G401 (cell line): ENCODE results near the gene CFAP58. TPM values are rescaled to one million over a fixed set of nuclear protein-coding genes. Genes with fewer than 3 reads are reported as not detected.

Experiments
- DNase-seq: peaks from one replicate; pipeline ENCODE4 v3.0.0-alpha.2; 2015; ENCODE audit warnings: low spot score
- in situ Hi-C: cut with HindIII; loops from 2 replicates; pipeline ENCODE4 v1.10.0; 2016; ENCODE audit warnings: low sequenced_read_pairs, mixed read lengths
- total RNA-seq: library from RNA; depleted of rRNA; stranded (reverse); fragments of >200 nt; shearing (Covaris generic); gene quantifications from 2 replicates; pipeline ENCODE4 v1.2.3, GENCODE V29; 2014

The CFAP58 gene
- total RNA-seq, 1 experiment from 2014 or later, result 0.37 TPM

DNA sequence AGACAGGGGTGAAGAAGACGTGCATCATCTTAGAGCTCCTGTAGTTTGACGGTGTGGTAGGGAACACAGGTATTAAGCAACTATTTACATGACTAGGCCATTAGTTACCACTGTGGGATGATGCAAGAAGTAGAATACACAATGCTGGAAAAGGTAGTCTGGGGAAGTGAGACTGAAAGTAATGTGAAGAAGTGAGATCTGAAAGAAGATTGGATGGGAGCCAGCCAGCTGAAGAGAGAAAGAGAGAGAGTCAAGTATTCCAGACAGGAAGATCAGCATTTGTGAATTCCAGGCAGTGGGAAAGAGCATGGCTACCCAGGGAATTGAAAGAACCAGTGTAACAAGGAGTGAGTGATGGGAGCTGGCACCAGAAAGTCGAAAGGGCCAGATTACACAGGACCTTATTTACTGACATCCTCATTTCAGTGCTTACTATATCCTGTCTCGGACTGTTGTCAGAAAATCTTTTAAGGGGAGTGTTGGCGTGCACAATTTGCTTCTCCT, 4.0 kb upstream of the CFAP58 start:
- DNase-seq, result no peak

DNA sequence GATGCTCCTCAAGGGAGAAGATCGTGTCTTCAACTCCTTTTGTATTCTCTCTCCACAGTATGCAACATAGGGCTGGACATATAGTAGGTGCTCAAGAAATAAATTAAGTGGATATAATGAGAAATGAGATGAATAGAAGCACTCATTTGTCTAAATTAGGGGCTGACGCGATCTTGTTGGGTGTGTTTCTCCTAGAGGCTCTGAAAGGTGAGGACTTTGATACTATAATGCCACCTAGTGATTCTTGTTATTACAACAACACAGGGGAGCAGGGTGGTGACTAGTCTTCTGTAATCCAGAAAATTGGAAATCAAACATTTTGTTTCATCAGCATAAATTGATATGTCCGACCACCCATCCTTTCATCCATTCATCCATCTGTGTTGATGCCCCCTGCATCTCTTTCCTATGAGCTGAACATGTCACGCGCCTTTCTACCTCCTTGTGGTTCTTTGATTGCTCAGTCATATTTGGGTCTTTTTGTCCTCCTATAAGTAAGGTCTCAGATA, 3.5 kb upstream of the CFAP58 start:
- in situ Hi-C loops, result no loop called here
- peak; percentile 59 for DNase-seq

More for the DNA sequence above, 4.0 kb upstream of the CFAP58 start:
- in situ Hi-C loops, result no loop called here

DNA sequence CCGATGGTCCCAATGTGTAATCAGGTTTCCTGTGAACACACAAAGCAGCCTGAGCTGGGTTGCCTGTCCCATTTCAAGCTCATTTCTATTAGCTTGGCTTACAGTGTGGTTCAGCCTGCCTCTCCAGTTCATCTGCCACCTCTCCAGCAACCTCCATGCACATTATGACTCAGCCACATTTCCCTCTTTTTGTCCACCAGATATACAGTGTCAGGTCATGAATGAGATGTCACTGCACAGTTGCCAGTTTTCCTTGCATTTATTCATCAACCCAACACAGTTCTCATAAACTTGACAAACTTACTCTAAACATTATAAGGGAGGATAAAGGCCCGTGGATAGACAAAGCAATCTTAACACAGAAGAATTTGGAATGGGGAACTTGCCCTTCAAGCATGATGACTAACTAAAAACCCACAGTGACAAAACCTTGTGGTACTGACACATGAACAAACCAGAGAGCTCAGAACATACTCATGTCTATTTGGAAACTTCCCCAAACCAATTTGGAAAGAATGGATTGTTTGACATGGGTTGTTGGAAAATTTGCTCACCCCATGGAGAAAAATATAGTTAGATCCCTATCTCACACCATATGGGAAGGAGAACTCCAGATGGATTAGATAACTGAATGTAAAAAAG, 2.5 kb upstream of the CFAP58 start:
- in situ Hi-C loops, result no loop called here
- DNase-seq, result no peak

DNA sequence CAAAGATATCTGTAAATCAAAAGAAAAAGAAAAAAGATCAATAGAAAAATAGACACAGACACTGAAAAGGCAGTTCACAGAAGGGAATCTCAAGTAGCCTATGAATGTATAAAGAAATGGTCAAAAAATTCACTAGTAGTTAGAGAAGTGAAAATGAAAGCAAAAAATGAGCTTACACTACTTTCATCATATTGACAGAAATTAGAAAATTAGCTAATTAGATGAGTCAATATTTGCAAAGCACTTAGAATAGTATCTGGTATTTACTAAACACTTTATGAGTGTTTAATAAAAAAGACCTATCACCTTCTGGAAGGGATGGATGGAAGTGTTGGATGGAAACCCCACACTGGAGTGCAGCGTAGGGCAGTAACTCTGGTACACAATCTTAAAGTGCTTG, 1.7 kb upstream of the CFAP58 start:
- in situ Hi-C loops, result no loop called here

DNA sequence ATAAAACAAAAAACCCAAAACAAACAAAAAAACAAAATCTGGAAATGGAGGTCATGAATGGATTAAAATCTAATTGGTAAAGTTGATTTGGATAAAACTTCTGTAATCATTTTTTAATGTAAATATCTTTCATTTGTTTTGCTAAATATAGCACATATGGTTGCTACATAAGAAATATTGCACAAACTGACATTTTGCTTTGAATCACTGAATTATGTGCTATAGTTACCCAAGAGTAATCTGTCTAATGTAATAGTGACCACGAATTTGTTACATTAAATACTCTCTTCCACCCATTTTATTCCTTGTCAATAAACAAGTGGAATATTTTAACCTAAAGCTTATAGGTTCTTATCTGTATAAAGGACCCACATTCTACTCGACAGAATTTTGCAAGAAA, 6.2 kb downstream of the CFAP58 start:
- in situ Hi-C loops, result no loop called here

More for the DNA sequence above, 1.7 kb upstream of the CFAP58 start:
- no peak for DNase-seq

DNA sequence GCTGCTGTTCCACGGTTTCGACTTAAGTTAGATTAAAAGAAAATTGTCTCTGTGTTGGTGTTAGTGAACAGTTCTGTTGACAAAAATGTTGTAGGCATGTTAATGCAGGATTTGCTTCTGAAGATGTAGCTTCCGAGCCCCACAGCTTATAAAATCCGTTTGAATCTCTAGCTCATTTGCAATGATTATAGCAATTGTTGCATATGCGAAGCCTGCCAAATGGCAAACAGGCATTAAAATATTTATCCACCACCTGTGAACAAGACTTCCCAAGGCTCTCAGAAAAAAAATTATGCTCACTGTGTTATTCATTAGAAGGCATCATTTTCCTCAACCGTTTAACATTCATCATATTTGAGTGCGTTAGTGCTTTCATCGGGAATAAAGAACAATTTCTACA, 14.3 kb downstream of the CFAP58 start:
- in situ Hi-C loops, result no loop called here
- DNase-seq, result no peak

More for the DNA sequence above, 6.2 kb downstream of the CFAP58 start:
- no peak for DNase-seq

DNA sequence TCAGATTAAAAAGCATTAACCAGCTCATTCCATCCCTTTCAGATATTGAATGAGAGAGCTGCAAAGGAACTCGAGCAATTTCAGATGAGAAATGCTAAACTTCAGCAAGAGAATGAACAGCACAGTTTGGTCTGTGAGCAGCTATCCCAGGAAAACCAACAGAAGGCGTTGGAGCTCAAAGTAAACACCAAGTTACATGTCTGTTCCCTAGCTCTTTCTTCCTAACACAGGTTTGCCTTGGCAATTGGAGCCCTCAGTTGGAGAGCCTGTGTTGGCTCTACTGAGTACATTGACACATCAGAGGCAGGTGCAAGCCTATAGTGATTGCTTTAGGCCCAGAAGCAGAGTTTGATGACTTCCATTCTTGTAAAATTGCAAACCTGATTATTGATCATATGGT, 14.7 kb downstream of the CFAP58 start:
- in situ Hi-C loops, result no loop called here
- DNase-seq, result no peak

DNA sequence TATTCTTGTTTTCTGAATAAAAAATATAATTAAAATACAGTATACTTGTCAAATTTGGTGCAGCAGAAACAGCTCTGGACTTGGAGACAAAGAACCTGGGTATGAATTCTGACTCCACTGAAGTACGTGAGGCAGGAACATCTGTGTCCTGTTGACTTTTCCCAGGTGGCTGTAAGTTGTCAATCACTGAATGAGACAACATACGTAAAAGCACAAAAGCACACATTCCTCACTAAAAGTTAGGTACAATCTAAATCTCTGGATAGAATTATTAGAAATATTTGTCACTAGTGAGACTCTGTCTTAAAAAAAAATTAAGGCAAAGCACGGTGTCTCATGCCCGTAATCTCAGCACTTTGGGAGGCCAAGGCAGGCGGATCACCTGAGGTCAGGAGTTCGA, 18.1 kb downstream of the CFAP58 start:
- in situ Hi-C loops, result no loop called here
- no peak for DNase-seq

DNA sequence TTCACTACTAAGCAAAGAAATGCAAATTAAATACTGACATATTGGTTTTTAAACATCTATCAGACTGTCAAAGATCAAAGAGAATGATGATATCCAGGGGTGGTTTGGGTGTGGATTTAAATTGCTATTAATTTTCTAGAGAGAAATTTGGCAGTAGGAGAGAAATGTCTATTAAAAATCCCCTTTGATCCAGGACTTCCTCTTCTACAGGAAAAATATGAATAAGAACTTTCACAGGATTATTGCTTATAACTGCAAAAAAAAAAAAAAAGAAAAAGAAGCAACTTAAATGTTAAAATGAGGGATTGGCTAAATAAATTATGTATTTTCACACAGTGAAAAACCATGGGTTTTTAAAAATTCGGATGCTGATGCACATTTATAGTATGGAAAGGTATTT, 21.0 kb downstream of the CFAP58 start:
- in situ Hi-C loops, result no loop called here
- no peak for DNase-seq

DNA sequence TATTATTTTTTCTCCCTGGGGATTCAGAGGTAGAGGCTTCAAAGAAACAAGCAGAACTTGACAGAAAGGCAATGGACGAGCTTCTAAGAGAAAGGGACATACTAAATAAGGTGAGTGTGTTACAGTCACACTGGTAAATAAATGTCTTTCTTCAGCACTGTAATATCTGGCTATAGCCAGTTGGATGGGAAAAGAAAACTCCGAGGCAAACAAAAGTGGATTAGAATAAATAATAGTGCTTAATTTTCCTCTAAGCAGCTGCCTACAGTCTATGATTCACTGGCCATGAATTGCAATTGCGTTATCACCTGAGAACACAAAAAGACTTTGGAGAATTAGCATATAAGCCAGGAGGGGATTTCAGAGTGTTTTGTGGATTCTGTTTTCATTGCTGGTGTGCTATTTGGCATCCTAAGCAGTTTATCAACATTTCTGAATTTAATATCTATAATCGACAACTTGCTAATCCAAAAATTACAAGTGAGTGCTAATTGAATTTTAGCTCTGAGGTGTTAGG, 23.2 kb downstream of the CFAP58 start:
- in situ Hi-C loops, result no loop called here
- no peak for DNase-seq

DNA sequence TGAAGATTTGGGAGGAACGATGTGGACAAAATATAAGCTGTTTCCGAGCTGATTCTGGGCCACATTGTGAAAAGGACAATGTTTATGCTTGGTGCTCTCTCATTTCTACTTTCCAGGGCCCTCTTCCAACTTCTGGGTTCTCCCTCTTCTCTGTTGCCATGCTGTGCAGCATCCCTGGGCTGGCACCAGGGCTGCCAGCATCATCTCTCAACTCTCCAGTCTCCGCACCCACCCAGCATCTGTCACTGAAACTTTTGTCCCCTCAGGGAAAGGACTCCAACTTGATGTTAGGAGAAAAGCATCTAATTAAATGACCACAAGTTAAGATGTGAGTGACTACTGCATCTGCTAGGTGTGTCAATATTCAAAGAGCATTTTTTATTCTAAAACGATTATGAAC, 26.7 kb downstream of the CFAP58 start:
- in situ Hi-C loops, result no loop called here
- DNase-seq, result no peak

DNA sequence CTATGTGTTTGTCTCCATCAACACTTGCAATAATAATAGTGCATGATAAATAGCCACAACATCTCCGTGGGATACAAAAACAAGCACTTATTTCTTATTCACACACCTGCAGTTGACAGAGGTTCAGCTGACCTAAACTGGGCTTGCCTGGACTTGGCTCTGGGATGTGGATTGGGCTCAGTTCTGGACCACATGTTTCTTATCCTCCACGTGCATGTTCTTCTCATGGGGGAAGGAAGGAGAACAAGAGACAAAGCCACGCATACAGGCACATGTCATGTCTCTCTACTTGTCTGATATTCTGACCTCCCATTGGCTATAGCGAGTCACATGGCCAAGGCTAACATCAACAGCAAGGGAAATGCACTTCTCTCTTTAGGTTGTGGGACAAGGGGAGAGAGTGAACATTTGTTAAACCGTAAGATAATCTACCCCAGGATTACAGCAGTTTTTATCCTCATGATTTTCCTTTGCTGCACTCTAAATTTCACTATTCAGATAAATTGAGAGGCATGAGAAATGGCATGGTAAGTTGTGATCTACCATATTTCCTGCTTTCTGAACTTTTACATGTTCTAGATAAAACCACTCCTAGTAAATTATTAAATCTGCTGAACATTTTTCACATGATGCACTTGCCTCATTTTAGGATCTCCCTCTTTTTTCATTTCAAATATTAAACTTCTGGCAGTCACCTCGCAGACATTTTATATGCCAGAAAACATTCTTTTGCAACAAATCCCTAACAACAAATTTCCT, 33.7 kb downstream of the CFAP58 start:
- no peak for DNase-seq
- in situ Hi-C loops, result no loop called here

DNA sequence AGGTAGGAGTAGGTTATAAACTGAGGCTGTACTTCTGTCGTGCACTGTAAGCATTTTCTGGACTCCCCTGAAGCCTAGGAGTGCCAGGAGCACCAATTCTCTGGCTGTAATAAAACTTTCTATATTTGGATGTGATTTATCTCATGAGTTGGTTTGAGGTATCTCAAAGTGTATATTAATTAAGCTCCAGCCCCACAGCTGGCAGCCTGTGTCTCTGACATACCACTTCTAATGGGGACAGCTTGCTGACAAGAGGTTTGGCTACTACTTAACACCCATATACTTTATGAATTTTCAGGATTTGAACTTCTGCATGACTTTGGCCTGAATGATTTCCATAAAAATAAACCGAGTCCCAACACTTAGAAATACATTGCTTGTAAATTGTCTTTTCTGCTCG, 35.2 kb downstream of the CFAP58 start:
- in situ Hi-C loops, result no loop called here

DNA sequence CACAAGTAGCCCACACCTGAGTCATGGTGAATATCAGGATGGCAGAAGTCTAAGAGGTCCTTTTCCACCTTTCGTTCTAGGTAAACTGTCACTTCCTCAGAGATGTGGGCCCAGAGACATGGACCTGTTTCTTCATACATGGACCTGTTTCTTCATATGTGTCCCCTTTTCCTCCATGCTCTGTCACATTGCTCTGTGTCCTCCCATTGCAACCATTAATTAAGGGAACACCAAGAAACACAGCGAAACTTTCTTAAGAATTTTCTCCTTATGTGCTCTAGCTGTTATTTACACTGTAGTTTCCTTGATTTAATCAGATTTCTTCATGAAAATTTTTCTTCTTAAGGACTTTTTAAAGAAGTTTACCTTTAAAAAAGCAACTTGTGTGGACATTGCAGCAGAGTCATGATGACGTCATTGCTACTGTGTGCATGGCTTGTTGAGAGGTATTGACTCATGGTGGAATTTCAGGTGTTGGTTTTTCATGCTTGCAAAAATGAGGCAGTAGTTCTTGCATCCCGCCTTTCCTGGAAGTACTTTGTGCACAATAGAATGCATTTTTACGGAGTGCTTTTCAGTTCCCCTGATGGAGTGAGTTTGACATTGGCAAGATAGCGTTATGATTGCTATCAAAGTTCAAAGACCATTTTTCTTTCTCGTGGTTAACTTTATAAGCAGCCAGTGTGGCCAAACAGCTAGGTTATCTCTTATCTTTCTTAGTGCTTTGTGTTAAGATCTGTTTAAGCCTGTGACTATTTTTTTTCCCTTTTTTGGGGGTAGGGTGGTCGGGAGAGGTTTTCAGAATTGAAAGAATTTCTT, 37.7 kb downstream of the CFAP58 start:
- DNase-seq, result no peak
- in situ Hi-C loops, result no loop called here

More for the DNA sequence above, 35.2 kb downstream of the CFAP58 start:
- no peak for DNase-seq

DNA sequence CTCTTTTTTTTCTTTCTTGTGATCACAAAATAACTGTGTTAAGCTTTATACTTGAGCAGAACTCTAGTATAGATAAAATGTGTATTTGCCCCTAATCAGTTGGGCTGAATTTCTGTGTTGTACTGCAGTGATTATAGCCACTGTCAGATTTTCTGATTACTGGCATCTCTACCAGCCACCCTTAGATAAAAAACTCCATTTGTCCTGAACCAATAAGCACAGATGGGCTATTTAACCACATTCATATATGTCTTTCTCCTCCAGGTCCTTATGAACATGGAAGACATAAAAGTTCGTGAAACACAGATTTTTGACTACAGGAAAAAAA, 38.3 kb downstream of the CFAP58 start:
- no peak for DNase-seq
- in situ Hi-C loops, result no loop called here

DNA sequence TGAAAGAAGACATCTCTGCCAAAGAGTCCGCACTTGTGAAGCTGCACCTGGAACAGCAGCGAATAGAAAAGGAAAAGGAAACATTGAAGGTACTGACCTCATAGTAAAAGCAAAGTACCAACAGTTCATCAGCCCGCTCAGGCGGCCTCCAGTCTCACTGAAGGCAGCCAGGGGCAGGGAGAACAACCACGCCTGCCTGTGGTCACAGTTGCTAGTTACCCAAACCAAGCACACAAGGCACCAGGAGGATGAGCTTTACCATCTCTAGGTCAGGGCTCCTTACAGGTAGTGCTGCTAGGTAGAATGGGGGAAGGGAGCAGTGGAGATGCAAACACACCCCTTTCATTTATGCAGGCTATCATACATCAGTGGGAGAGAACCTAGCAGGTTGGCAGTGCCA, 39.8 kb downstream of the CFAP58 start:
- in situ Hi-C loops, result no loop called here
- DNase-seq, result no peak

DNA sequence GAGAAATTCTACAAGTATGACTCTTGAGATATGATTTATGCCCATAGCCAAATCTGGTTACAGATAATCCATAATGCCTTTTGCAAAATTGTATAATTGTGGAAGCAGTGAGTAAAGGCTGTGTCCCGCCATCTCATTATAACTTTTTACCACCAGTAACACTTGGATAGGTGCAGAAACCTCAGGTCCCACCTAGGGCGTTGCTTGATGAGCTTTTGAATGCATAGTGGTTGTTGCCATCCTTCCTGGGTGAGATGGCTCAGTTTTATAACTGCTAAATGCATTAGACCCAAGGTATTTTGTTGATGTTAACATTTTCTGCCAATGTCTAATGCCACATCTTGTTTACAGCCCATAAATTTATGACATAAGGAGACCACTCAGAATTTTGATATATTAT, 42.9 kb downstream of the CFAP58 start:
- DNase-seq, result no peak
- in situ Hi-C loops, result no loop called here

DNA sequence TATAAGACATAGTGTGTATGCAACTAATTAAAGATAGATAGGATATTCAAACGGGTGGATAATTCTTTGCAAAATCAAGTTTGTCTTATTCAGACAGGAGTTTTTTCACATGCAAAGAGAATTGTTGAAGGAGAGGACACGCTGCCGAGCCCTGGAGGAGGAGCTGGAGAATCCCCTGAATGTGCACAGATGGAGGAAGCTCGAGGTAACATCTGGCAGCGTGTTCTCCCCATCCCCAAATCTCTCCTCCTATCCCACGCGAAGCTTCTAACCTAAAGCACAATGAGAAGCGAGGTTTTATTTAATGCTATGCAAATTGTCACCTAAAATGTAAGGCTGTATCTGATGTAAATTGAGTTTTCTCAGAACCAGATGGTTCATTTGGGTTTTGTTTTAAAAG, 50.0 kb downstream of the CFAP58 start:
- in situ Hi-C loops, result no loop called here
- no peak for DNase-seq

DNA sequence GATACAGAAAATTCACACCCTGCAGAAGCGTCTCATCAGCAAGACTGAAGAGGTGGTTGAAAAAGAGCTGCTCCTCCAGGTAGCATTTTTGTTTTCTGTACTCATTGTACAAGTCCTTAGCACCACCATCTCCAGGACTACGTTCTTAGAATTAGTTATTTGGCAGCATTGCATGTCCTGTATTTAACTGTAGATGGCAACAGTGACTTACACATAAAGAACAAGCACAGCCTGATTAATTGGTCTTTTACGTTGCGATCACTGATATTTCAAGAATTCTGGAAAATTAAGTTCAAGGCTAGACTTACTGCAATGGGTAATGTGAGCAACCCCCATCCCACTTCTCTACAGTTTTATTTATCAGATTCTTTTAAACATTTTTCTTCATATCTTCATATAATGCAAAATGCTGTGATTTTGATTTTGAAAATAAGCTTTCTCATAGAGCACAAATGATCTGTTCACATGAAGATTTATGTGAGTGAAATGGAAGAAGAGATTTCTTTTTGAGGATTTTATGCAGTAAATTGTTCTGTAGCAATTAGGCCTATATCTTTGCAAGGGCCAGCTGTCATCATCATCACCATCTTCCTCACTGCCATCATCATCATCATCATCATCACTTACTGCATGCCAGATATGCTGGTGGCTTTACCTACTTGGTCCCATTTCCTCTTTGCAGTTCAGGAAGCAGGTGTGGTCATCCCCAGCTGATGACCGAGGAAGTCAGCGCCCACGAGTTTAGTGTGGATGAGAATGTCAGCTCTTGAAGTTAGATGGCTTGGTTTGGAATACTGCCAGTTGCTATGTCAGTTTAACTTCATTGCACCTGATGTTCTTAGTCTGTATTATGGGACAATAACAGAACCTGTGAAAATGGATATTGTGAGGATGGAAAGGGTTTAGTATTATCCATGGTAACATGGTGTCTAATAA, 53.4 kb downstream of the CFAP58 start:
- in situ Hi-C loops, result no loop called here
- DNase-seq, result peak; percentile 17
